KBM-7 (cell line): ENCODE results near the gene EFEMP2.
"Not testable (repeated sequence)": the region's sequence is repeated elsewhere in the genome, so short reads cannot be mapped to it uniquely, and the experiment has no call there.

Source experiments
- DNase-seq: peaks from one replicate; pipeline ENCODE4 v3.0.0-alpha.2; 2015
- in situ Hi-C: fragments of 300-500 bp; cut with MboI; formaldehyde crosslinking; loops from 2 replicates; pipeline ENCODE4 v1.14.3; 2020; ENCODE audit warnings: low sequenced_read_pairs, low pct_unique_long_range_greater_than_20kb, mixed read lengths

The EFEMP2 gene

DNA sequence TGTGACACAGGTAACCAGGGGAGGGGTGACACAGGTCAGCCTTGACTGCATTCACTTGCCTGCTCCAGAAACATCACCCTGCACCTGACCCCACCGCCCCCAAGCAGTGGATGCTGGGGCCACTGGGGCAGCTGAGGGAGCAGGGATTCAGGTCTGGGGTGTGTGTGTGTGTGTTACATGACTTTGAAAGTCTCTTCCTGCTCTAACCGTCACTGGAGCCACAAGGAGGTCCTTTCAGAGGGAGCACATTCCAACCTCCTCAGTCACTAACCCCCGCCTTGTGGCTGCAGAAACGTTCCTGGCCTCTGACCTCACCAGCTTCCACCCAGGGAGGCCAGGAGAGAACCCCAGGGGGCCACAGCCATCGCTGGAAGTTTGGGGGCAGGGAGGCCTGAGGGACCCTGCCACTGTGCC is 30.5 kb upstream of the EFEMP2 start:
- peak; percentile 32 for DNase-seq
- in situ Hi-C loops, result no loop called here

DNA sequence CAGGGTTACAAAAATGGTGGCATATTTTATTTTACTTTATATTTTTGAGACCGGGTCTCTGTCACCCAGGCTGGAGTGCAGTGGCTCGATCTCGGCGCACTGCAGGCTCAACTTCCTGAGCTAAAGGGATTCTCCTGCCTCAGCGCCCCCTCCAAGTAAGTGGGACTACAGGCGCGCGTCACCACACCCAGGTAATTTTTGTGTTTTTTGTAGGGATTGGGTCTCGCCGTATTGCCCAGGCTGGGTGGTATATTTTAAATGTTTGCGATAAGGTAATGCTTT is 28.2 kb upstream of the EFEMP2 start:
- DNase-seq, result no peak
- in situ Hi-C loops, result no loop called here

DNA sequence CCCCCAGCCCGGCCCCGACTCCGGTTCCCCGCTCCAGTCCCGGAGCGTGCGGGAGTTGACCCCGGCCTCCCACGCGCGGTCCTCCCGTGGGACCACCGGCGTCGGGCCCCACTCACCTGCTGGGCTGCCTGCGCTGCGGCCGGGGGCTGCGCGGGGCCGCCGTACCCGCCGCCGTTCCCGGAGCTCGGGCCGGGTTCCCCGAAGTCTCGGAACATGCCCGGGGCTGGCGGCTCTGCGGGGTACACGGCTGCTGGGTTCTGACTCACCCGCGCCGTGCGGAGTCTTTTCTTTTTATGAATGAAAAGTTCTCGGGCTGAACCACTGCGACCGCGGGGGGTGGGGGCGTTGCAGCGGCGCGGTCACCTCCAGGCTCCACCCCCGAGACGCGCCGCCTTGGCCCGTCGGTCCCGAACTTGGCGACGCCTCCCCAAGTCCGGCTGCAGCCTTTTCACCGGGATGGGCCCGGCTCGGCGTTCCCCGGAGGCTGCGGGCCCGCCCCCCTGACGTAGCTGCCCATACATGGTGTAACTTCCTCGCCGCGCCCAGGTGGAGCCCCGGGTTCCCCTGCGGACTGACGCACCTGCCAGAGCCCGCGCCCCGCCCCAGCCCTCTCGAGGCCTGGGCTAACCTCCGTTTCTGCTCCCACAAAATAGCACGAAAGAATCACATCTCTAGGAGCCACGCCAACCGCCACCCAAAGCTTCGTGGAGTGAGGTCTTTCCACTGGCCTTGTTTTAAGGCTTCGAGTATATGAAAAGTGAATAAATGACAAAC is 27.7 kb upstream of the EFEMP2 start, which contains the start of gene FOSL1:
TSS of gene FOSL1 (minus strand) at position 264 of the 774 bp plus-strand sequence. CDS start at position 215, 49 bp downstream.
- in situ Hi-C loops, result no loop called here
- peak; percentile 95 for DNase-seq

GRCh38 chr11:65899356-65900124 is 26.9 kb upstream of the EFEMP2 start:
- in situ Hi-C loops, result no loop called here
- peak; percentile 74 for DNase-seq

DNA sequence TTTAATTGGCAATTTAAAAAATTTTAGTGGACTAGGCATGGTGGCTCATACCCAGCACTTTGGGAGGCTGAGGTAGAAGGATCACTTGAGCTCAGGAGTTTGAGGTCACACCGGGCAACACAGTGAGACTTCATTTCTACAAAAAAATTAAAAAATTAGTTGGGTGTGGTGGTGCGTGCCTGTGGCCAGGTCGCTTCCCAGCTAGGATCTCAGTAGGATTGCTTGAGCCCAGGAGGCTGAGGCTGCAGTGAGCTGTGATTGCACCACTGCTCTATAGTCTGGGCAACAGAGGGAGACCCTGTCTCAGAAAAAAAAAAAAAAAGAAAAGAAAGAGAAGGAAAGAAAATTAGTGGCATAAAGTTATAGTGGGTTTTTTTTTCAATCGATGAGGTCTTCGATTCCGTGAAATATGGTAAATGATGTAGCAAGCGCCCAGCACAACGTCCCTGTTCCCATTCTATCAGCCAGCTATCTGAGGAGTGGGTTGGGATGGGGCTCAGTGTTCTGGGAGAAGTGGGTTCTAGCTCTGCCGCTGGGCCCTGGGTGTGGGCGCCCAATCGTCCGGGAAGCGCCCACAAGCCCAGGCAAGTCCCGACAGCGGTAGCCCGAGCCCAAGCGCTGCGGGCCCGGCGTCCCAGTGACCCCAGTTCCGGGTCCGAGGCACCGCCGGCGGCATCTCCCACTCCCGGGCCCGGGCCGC is 26.2 kb upstream of the EFEMP2 start:
- DNase-seq, result no peak
- in situ Hi-C loops, result no loop called here

DNA sequence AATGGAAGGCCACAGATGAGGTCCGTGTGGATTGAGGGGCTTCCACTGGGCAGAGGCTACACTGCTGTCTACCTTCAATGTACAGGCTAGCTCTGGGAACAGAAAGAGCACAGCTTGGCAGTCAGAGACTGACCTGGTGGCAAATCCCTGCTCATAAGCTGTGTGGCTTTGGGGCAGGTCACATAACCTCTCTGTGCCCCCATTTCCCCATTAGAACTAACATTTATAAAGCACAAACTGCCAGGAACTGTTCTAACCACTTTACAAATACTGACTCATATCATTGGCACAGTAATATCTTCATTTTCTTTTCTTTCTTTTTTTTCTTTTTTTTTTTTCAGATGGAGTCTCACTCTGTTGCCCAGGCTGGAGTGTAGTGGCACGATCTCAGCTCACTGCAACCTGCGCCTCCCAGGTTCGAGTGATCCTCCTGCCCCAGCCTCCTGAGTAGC is 24.4 kb upstream of the EFEMP2 start:
- in situ Hi-C loops, result no loop called here
- no peak for DNase-seq

DNA sequence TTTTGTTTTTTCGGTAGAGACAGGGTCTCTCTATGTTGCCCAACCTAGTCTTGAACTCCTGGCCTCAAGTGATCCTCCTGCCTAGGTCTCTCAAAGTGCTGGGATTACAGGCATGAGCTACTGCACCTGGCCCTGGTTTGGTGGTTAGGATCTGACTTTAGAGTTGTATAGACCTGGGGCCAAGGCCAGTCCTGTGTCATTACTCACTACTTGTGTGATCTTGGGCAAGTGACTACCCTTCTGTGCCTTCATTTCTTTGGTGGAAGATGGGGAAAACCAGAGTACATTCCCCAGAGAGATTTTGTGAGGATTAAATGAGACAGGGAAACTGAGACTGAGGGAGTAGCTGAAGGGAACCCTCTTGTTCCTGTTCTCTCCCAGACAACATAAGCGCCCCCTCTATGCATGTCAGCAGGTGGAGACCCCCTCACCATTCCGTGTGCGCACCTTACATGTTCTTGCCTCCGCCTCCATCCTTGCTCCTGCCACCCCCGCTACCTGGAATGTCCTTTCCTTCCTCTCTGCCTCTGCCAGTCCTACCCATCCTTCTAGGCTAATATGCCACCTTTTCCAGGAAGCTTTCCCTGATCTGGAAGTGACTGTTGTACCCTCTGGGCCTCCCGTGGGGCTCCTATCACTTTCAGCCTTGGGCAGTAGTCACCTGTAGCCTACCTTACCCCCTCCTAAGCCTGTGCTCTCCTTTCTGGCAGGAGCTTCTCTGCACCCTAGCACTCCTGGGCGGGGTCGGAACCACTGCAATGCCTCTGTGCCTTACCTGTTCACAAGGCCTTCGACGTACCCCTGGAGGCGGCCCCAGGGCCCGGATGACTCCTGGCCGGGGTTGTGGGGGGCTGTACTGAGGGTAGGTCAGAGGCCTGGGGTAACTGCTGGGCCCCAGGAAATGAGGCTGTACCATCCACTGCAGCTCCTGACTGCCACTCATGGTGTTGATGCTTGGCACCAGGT is 23.7 kb upstream of the EFEMP2 start:
- DNase-seq, result no peak
- in situ Hi-C loops, result no loop called here

GRCh38 chr11:65895482-65895981 is 22.9 kb upstream of the EFEMP2 start:
- no peak for DNase-seq
- in situ Hi-C loops, result no loop called here

GRCh38 chr11:65894034-65894591 is 21.5 kb upstream of the EFEMP2 start:
- peak; percentile 56 for DNase-seq
- in situ Hi-C loops, result no loop called here

DNA sequence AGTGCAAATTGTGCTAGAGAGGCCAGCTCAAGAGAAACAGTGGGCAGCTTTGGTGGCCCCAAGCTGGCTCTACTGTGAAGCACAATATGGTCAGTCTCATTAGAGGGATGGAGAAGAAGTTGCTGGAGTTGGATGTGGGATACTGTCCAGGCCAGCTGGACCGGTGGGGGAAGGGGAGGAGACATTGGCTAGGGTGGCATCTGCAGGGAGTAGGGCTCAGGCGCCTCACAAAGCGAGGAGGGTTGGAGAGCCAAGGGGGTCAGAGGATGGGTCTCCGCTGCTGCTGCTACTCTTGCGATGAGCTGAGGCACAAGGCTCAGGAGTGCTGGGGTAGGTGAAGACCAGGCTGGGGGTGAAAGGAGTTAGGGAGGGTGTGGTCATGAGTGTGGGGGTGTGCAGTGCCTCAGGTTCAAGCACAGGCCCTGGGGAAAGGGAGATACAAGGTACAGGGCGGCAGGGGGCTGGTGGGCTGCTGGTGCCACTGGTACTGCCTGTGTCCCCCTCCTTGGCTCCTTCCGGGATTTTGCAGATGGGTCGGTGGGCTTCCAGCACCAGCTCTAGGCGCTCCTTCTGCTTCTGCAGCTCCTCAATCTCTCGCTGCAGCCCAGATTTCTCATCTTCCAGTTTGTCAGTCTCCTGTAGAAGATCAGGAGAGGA is 20.2 kb upstream of the EFEMP2 start:
- in situ Hi-C loops, result no loop called here
- no peak for DNase-seq

DNA sequence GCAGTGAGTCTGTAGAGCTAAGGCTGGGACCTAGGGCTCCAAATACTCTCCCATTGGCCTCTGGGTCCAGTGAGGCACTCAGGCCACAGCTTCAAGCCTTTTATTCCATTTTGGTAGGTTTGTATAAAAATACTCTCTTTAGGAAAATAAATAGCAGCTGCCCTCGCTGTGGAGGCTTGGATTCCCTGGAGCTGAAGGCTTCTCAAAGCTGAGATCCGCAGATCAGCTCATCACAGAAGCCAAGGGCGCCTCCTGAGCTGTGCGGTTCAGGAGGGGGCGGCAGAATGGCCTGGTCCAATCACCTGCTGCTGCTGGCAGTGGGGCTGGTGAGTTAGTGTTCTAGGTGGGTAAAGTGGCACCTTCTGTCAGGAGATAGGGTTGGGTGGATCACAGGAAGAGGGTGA is 19.5 kb upstream of the EFEMP2 start:
- in situ Hi-C loops, DNase-seq: not testable (repeated sequence)

- DNase-seq, result peak; percentile 77
- in situ Hi-C loops, result no loop called here
Measured at GRCh38 chr11:65891219-65892136, 18.9 kb upstream of the EFEMP2 start.

DNA sequence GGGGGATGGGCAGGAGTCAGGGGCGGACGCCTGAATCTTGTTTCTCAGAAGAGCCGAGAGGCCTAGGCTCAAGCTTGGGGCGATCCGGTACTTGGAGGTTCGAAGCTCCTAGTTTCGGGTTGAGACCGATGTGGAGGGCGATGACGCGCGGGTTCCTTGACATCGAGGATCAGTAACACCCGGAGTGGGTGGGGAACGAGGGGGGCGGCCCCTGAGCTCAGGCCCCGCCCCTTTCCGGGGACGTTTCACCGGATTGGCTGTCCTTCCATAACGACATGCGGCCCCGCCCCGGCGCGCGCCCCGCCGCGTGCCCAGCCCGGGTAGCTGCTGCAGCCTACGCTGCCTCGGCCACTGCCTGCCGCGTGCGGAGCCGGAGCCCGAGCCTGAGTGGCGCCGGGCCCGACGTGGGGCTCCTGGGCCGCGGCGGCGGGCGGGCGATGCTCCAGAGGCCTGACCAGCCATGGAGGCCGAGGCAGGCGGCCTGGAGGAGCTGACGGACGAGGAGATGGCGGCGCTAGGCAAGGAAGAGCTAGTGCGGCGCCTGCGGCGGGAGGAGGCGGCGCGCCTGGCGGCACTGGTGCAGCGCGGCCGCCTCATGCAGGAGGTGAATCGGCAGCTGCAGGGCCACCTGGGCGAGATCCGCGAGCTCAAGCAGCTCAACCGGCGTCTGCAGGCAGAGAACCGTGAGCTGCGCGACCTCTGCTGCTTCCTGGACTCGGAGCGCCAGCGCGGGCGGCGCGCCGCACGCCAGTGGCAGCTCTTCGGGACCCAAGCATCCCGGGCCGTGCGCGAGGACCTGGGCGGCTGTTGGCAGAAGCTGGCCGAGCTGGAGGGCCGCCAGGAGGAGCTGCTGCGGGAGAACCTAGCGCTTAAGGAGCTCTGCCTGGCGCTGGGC is 18.0 kb upstream of the EFEMP2 start, which contains the start of gene CCDC85B:
TSS of gene CCDC85B (plus strand) at position 350 of the 895 bp plus-strand sequence. CDS start at position 461, 111 bp downstream.
- in situ Hi-C loops, result no loop called here
- peak; percentile 97 for DNase-seq

DNA sequence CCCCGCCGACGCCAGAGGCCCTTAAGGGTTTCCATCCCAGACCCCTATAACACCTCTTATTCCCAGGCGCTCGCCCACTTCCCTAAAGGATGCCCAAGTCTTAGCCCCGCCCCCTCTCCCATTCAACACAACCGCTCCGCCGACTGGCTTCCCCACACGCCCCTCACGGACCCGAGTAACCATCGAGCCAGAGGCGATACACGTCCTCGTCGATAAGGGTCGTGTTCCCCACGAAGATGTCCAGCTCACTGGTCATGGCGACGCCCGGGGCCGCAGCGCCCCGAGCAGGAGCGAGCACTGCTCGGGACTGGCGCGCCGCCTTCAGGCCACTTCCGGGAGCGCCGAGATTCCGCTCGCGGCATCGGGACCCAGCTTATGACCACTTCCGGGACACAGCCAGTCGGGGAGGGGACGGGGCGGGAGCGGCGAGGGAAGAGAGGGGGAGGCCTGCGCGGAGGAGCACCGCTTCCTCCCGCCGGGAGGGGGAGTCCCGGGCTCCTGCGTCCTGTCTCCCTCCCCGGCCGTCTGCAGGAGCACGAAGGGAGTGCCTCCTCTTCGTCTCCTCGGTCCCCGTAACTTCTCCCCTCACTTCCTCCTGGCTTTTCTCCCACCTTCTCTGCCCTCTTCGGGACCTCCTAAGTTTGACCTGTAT is 15.7 kb upstream of the EFEMP2 start, which contains the start of gene FIBP:
TSS of gene FIBP (minus strand) at position 309 of the 652 bp plus-strand sequence. CDS start at position 256, 53 bp downstream.
- in situ Hi-C loops, result no loop called here
- DNase-seq, result peak; percentile 95

- no peak for DNase-seq
- in situ Hi-C loops, result no loop called here
Measured at GRCh38 chr11:65887723-65888162, 15.1 kb upstream of the EFEMP2 start.
